ENCODE data around the gene NECAB2.
"Not testable (repeated sequence)": the region's sequence is repeated elsewhere in the genome, so short reads cannot be mapped to it uniquely, and the experiment has no call there.

NECAB2 gene

GRCh38 chr16:83948914-83949723 lies 18.9 kb upstream of the NECAB2 start:
- TF ChIP-seq, protein P1, sequence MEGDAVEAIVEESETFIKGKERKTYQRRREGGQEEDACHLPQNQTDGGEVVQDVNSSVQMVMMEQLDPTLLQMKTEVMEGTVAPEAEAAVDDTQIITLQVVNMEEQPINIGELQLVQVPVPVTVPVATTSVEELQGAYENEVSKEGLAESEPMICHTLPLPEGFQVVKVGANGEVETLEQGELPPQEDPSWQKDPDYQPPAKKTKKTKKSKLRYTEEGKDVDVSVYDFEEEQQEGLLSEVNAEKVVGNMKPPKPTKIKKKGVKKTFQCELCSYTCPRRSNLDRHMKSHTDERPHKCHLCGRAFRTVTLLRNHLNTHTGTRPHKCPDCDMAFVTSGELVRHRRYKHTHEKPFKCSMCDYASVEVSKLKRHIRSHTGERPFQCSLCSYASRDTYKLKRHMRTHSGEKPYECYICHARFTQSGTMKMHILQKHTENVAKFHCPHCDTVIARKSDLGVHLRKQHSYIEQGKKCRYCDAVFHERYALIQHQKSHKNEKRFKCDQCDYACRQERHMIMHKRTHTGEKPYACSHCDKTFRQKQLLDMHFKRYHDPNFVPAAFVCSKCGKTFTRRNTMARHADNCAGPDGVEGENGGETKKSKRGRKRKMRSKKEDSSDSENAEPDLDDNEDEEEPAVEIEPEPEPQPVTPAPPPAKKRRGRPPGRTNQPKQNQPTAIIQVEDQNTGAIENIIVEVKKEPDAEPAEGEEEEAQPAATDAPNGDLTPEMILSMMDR (IDR thresholded peaks at IDR 0.05; ENCODE audit: insufficient read depth, low read depth, low read length, missing control alignments), result no peak
- H3K4me3 ChIP-seq (ENCODE audit: low read depth, low read length), result no peak overlapping the region
- DNase-seq (ENCODE audit: low read depth), result no peak

- no peak for DNase-seq (ENCODE audit: low read depth)
- TF ChIP-seq, protein P1 (IDR thresholded peaks at IDR 0.05; ENCODE audit: insufficient read depth, low read depth, low read length, missing control alignments), result no peak
- no peak overlapping the region for H3K4me3 ChIP-seq (ENCODE audit: low read depth, low read length)
Observed at GRCh38 chr16:83949724-83950001, 18.4 kb upstream of the NECAB2 start.

DNA sequence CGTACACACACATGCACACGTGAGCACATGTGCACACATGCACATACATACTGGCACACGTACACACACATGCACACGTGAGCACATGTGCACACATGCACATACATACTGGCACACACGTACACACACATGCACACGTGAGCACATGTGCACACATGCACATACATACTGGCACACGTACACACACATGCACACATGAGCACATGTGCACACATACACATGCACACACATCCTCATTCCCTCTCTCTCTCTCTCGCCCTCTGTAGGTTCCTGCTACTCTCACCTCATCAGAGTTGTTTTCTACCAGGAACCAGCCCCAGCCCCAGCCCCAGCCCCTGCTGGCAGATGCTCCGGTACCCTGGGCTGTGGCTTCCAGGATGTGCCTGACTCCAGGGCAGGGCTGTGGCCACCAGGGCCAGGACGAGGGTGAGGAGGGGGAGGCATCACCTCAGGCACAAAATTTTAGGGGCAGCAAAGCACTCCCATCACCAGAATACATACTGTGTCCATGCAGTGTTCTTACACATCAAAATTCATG lies 17.1 kb upstream of the NECAB2 start:
- H3K4me3 ChIP-seq (ENCODE audit: low read depth, low read length); DNase-seq (ENCODE audit: low read depth): not testable (repeated sequence)

DNA sequence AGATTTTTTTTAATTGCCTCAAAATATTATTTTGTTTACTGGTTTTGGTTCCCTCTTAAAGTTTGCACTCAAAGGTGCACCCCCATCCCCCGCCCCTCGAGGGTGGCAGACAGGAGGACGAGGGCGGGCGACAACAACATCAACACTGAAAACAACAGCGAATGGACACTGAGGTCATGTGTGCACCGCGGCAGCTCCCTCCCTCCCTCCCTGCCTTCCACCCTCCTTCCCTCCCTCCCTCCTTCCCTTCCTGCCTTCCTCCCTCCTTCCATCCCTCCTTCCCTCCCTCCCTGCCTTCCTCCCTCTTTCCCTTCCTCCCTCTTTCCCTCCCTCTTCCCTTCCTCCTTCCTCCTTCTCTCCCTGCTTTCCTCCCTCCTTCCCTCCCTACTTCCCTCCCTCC lies 16.5 kb upstream of the NECAB2 start:
- no peak for DNase-seq (ENCODE audit: low read depth)
- TF ChIP-seq, protein P1 (IDR thresholded peaks at IDR 0.05; ENCODE audit: insufficient read depth, low read depth, low read length, missing control alignments), result no peak
- H3K4me3 ChIP-seq (ENCODE audit: low read depth, low read length), result no peak overlapping the region

DNA sequence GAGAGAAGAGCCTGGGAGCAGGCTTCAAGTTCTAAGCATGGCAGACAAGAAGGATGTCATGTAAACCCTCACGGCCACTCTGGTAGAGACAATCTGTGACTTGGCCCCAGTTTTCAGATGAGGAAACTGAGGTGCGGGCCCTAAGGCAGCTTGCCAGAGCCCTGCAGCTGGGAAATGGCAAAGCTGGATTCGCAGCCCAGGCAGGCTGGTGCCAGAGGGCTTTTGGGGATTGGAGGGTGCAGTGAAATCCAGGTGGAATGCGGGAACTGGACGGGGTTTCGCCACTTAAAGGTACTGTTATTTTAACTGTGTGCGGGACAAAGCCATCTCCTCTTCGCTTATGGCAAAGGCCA lies 15.5 kb upstream of the NECAB2 start:
- H3K4me3 ChIP-seq (ENCODE audit: low read depth, low read length), result no peak overlapping the region
- DNase-seq (ENCODE audit: low read depth), result no peak

GRCh38 chr16:83952940-83953795 lies 14.9 kb upstream of the NECAB2 start, which contains the start of gene OSGIN1:
Gene OSGIN1, plus strand, starts transcription at chr16:83953240. Its CDS starts 4,432 bp downstream, at chr16:83957672.
- TF ChIP-seq, protein P1 (IDR thresholded peaks at IDR 0.05; ENCODE audit: insufficient read depth, low read depth, low read length, missing control alignments), result no peak
- peak within 1 kb of the TSS; percentile 8; the same call in 1 of the 2 replicates for H3K4me3 ChIP-seq (ENCODE audit: low read depth, low read length)
- peak; percentile 72 for DNase-seq (ENCODE audit: low read depth)

More for the DNA sequence above, 15.5 kb upstream of the NECAB2 start:
- TF ChIP-seq, protein P1 (IDR thresholded peaks at IDR 0.05; ENCODE audit: insufficient read depth, low read depth, low read length, missing control alignments), result no peak

All from GM12865 (cell line).